Stimulated activated CD4-positive, alpha-beta T cell treated with anti-CD3 and anti-CD28 coated beads, TNF-alpha, amount 100 ng/mL, for 48 hours (primary cell): ENCODE results near the gene MYO1F.
"Not testable (repeated sequence)": the region's sequence is repeated elsewhere in the genome, so short reads cannot be mapped to it uniquely, and the experiment has no call there.

Experiments used
- DNase-seq, 3 donors: peaks; one replicate each; pipeline ENCODE4 v3.0.0-alpha.2; 2020; ENCODE audit warnings: low read depth in 3 of 3

MYO1F gene

GRCh38 chr19:8600064-8600463 is 22.8 kb upstream of the MYO1F start:
- DNase-seq: no peak

DNA sequence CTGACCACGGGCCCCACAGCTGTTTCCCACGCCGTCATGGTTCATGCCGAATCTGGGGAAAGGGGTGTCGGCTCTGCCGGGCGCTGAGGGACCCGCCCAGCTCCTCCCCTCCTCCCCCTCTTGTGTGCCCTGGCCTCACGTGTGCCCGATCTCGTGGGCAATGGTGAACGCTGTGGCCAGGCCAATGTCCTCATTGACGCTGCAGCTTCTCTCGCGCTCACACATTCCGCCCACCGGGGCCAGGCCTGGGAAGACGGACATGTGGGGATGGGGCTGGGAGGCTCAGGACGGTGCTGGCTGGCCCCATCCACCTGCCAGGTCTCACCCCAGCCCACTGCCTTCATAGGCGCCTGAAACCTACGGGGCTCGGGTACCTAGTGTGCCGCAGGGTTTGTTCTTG is 18.9 kb upstream of the MYO1F start:
- no peak for DNase-seq

- DNase-seq: no peak
Observed at GRCh38 chr19:8595651-8596050, 18.4 kb upstream of the MYO1F start.

DNA sequence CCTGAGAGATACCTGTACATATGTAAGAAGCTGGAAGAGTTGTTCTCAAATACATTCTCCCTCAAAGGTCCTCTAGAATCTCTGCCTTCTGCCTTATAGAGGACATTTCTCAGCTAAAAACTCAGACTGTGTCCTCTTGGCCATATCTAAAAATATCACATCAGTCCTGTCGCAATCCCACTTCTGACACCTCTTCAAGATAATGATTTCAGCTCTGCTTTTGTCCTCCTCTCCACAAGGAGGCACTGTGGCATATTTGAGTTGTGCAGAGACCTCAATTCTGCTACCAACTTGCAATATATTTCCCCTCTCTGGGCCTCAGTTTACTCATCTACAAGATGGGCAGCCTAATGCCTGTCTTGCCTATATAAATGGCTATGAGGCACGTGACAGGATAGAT is 16.7 kb upstream of the MYO1F start:
- DNase-seq: no peak

DNA sequence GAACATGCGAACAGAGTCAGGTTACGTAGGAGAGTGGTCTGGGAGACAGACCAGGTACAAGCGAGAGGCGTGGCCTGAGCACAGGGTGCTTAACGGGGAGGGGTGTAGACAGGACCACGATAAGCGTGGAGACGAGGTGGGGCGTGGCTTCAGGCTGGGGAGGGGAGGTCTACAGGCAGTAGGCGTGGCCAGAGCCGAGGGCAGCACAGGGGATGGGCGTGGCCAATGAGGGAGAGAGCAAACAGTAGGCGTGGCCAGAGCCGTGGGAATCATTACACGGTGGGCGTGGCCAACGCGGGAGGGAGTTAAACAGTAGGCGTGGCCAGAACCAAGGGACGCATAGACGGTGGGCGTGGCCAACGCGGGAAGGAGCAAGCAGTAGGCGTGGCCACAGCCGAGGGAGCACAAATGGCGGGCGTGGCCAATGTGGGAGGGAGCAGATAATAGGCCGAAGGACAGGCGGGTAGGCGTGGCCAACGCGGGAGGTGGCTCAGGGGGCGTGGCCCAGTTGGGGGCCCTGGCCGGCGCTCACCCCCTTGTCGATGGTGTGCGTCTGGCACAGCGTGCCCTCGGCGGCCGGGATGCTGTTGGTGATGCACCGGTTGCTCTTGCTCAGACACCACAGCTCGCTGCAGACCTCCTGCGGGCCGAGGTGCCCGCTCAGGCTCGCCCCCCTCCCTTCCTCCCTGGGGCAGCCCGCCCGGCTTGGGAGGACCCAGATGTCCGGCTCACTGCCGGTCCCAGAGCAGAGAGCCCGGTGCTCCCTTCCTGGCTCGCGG is 15.2 kb upstream of the MYO1F start:
- peak; percentile 95 to 97 (median 95) for DNase-seq

GRCh38 chr19:8589177-8589714 is 12.0 kb upstream of the MYO1F start:
- DNase-seq: no peak

DNA sequence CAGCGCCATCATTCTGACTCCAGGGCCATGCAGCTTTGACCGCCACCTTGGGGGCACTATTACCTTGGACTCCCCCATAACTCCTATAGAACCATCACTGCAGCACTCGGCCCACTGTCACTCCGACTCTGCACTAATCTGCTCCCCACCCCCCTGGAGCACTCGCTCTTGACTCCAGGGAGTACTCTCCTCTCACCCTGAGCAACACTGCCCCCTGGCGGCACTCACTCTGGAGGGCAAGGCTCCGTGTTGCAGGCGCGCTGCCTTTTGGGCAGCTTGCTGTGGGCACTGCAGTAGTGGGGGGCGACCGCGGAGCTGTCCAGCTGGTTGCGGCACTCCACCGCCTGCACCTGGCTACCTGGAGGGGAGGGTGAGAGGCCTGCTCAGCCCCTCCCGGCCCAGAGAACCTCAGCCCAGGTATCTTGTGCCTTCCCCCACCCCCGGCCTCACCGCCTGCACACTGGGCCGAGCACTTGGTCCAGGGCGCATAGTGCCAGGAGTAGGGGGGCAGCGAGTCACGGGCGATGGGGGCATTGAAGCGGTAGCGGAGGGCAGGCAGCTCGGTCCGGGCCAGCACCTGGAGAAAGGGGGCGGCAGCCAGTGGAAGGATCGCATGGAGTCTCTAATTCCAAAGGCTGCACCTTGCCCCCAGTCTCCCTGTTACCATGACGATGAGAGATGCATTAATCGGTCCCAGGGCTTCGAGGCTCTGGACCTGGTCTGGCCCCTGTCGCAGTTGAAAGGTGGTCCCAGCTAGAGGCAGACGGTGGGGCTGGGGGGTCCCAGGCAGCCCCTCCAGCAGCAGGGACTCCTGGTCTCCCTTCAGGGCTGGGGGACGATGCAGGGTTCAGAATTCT is 8.9 kb upstream of the MYO1F start:
- DNase-seq: no peak

GRCh38 chr19:8584965-8585893 is 8.0 kb upstream of the MYO1F start:
- no peak for DNase-seq

DNA sequence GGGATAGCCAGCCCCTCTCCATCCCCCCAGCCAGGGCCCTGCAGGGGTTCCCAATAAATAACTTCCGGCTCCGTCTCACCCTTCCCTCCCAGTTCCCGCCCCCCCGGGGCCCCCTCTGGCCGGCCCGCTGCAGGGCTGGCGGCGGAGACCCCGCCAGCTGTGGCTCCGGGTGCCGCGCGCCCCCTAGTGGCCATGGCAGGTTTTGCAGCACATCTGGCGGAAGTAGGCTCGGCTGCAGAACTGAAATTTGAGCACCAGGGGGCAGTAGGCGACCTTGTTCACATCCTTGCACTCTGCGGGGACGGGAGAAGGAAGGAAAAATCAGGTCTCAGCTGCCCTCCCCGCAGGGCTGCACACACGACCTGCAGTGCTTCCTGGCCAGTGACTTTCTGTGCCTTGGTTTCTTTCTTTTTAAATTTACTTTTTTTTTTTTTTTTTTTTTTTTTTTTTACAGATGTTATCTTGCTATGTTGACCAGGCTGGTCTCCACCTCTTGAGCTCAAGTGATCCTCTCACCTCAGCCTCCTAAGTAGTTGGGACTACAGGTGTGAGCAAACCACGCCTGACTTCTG is 3.6 kb upstream of the MYO1F start:
- DNase-seq: peak; percentile 71 to 78 (median 77)

GRCh38 chr19:8578642-8579265 is 1.5 kb upstream of the MYO1F start:
- peak; percentile 55 to 80 (median 66) for DNase-seq

DNA sequence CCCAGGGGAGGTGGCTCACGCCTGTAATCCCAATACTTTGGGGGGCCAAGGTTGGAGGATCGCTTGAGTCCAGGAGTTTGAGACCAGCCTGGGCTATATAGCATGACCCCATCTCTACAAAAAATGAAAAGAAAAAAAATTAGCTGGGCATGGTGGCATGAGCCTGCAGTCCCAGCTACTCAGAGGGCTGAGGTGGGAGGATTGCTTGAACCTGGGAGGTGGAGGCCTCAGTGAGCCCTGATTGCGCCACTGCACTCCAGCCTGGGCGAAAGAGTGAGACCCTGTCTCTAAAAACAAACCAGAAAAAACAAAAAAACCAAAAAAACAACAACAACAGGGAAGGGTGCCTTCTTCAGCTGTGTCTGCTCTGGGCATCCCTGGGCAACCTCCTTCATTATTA is 499 bp upstream of the MYO1F start:
- DNase-seq: no peak

GRCh38 chr19:8576273-8576993 is 809 bp downstream of the MYO1F start:
- no peak for DNase-seq

GRCh38 chr19:8575467-8575997 is 1.7 kb downstream of the MYO1F start:
- no peak for DNase-seq

DNA sequence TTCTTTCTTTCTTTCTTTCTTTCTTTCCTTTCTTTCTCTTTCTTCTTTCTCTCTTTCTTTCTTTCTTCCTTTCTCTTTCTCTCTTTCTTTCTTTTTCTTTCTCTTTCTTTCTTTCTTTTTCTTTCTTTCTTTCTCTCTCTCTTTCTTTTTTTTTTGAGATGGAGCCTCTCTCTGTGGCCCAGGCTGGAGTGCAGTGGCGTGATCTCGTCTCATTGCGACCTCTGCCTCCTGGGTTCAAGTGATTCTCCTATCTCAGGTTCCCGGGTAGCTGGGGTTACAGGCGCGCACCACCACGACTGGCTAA is 2.7 kb downstream of the MYO1F start:
- not testable (repeated sequence) for DNase-seq

GRCh38 chr19:8573316-8573715 is 3.9 kb downstream of the MYO1F start:
- no peak for DNase-seq

GRCh38 chr19:8571006-8571411 is 6.2 kb downstream of the MYO1F start:
- no peak for DNase-seq

DNA sequence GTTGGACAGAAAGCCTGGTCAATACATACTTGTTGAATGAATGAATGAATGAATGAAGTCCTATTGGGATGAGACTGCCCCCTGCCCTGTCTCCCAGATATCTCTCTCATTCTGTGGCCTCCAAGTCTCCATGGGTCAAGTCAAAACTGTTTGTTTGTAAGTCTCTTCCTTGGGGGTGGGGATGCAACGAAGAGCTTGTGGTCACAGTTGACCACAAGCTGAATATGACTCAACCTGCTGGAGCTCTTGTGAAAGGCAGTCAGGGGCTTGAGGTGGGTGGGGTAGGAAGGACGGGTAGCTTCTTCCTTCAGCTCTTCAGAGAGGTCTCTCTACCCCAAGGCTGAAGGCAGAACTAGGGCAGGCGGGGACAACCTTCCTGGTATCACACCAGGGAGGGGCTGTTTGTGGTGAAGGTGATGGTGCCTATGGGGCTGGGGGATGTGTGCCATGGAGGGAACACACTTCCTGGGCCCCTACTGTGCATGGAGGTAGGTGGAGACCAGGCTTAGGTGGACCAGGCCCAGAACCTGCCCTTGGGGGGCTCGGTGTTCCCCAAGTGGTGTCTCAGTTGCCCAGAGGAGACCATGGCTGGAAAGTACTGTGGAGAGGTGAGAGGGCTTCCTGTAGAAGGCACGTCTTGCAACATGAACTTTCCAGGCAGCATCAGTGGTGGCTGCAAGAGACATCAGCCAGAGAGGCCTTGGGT is 8.0 kb downstream of the MYO1F start:
- DNase-seq: peak in 1 of 3 donors; percentile 48

DNA sequence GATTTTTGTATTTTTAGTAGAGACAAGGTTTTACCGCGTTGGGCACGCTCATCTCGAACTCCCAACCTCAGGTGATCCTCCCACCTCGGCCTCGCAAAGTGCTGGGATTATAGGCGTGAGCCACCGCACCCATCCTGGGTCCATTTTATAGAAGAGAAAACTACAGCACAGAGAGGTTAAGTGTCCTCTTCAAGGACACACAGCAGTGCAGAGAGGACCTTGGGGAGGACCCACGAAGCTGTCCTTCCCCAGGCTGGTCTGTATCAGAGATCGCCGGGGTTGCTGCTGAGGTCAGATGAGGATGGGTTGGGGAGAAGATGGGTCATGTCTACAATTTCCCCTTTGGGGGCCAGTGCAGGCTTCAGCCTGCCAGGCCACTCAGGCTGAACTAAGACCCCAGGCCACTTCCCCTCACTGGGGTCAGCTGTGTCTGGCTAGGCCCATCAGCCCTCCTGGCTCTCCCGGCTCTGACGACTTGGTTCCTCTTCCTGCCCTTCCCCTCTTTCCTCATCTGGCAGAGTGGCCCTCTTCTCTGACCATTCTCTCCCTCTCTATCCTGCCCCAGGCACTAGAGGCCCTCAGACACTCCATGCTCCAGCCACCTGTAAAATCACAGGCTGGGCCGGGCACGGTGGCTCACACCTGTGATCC is 9.6 kb downstream of the MYO1F start:
- DNase-seq: no peak

DNA sequence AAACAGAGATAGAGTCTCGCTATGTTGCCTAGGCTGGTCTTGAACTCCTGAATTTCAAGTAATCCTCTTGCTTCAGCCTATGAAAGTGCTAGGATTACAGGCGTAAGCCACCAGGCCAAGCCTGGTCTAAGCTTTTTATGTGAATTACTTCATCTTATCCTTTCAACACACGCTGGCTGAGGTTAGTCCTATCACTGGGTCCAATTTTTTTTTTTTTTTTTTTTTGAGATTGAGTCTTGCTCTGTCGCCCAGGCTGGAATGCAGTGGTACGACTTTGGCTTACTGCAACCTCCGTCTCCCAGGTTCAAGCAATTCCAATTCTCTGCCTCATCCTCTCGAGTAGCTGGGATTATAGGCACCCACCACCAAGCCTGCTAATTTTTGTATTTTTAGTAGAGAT is 10.4 kb downstream of the MYO1F start:
- no peak for DNase-seq
